ENCODE results near the gene IWS1.
A peak's percentile ranks its signal among the peaks of the same experiment; 100 is the strongest.
"Not testable (repeated sequence)": the region's sequence is repeated elsewhere in the genome, so short reads cannot be mapped to it uniquely, and the experiment has no call there.

Gene IWS1

DNA sequence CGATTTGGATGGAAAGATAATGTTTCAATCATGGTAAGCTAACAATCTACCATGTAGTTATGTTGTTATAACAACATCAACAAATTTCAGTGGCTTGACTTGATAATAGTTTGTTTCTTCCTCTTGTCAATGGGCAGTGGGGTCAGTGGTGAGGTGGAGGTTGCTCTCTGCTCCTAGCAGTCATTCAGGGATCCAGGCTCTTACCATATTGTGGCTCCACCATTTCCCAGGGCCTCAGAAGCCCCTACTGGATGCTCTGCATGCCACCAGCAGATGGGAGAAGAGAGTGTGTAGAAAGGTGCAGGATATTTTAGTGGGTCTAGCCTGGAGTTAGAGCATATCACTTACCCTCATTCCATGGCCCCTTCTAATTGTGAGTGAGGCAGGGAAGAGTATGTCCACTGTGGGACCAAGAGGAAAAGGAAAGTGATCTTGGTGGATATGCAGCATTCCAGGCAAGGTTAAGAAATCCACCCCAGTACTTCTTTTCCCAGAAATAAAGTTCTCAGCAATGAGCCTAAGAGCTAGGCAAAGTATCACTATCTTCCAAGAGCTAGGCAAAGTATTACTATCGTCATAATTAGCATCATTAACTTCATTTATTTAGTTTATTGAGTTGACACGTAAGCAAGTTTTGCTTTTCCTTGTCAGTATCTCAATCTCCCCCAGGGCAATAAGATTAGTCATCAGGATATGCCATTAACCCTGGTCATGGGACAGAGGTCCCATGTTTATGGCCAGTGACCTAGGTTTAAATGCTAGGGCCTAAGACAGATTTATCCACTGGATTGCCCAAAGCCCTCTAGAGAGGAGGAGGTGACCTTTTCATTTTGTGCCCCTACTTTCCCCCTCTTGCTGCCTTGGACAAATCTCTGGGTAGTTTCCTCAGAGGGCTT is 4.2 kb upstream of the IWS1 start:
- H3K18ac ChIP-seq (ENCODE audit: low read length): no peak overlapping the region

DNA sequence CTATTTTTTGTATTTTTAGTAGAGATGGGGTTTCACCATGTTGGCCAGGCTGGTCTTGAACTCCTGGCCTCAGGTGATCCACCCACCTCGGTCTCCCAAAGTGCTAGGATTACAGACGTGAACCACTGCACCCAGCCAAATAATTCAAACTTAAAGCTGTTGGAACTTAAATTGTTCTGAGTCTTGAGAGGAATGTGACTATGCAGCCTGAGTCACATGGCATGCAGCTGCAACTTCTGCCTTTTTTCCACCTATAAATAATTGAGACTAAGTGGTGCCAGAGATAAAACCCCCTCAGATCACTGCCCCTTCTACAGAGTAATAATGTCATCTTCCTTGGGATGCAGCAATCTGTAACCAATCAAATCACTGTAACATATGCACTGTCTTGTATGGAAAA is 3.1 kb upstream of the IWS1 start:
- not testable (repeated sequence) for H2BK15ac ChIP-seq (replicated peaks; ENCODE audit: low read depth); H3K27ac ChIP-seq (ENCODE audit: low read depth, low read length); DNase-seq; H3K4ac ChIP-seq (ENCODE audit: low read depth, low read length); H3K23ac ChIP-seq (ENCODE audit: low read length); H3K56ac ChIP-seq (ENCODE audit: low read length); H3K27me3 ChIP-seq (ENCODE audit: insufficient read depth, low read length, poor library complexity); H3K4me3 ChIP-seq (ENCODE audit: low read length); H3K9ac ChIP-seq (ENCODE audit: low read length); H3K4me2 ChIP-seq (ENCODE audit: low read length); H4K8ac ChIP-seq (ENCODE audit: low read depth, low read length); H2AK5ac ChIP-seq (ENCODE audit: low read length); H4K5ac ChIP-seq (ENCODE audit: low read length); H2BK120ac ChIP-seq (ENCODE audit: low read depth, low read length); H2BK5ac ChIP-seq (ENCODE audit: low read length); H3K79me1 ChIP-seq (ENCODE audit: low read length); H3K18ac ChIP-seq (ENCODE audit: low read length); H3K36me3 ChIP-seq (ENCODE audit: control insufficient read depth, insufficient read depth, low read length)
- Histone ChIP-seq H3K79me2 (ENCODE audit: control insufficient read depth, insufficient read depth, low read length) (peaks cover 17% of the 10 kb centered on the region), H3K4me1 (ENCODE audit: control insufficient read depth, low read depth, low read length) (peaks cover 11% of the 10 kb centered on the region)
- WGBS (ENCODE audit: extremely low coverage, insufficient coverage, low lambda C conversion rate): no CpG with 5 or more reads among the region's 2 CpGs

More for the DNA sequence above, 4.2 kb upstream of the IWS1 start:
- peak; percentile 52 for DNase-seq
- Histone ChIP-seq H2AK5ac (ENCODE audit: low read length) (no peak overlapping the region), H3K4me1 (ENCODE audit: control insufficient read depth, low read depth, low read length) (peaks cover 11% of the 10 kb centered on the region), H3K36me3 (ENCODE audit: control insufficient read depth, insufficient read depth, low read length) (no peaks in the 10 kb centered on the region), H3K4me2 (ENCODE audit: low read length) (no peak overlapping the region), H3K9ac (ENCODE audit: low read length) (no peak overlapping the region), H2BK5ac (ENCODE audit: low read length) (no peak overlapping the region), H3K4ac (ENCODE audit: low read depth, low read length) (no peak overlapping the region), H3K79me2 (ENCODE audit: control insufficient read depth, insufficient read depth, low read length) (peaks cover 7% of the 10 kb centered on the region), H3K27me3 (ENCODE audit: insufficient read depth, low read length, poor library complexity) (no peaks in the 10 kb centered on the region), H3K79me1 (ENCODE audit: low read length) (peaks cover under 1% of the 10 kb centered on the region), H2BK15ac (replicated peaks; ENCODE audit: low read depth) (no peak overlapping the region), H3K4me3 (ENCODE audit: low read length) (no peak overlapping the region), H3K56ac (ENCODE audit: low read length) (no peak overlapping the region), H2BK120ac (ENCODE audit: low read depth, low read length) (no peak overlapping the region), H3K23ac (ENCODE audit: low read length) (no peak overlapping the region), H4K8ac (ENCODE audit: low read depth, low read length) (no peak overlapping the region), H4K5ac (ENCODE audit: low read length) (no peak overlapping the region), H3K27ac (ENCODE audit: low read depth, low read length) (no peak overlapping the region)
- no CpG with 5 or more reads among the region's 3 CpGs for WGBS (ENCODE audit: extremely low coverage, insufficient coverage, low lambda C conversion rate)

DNA sequence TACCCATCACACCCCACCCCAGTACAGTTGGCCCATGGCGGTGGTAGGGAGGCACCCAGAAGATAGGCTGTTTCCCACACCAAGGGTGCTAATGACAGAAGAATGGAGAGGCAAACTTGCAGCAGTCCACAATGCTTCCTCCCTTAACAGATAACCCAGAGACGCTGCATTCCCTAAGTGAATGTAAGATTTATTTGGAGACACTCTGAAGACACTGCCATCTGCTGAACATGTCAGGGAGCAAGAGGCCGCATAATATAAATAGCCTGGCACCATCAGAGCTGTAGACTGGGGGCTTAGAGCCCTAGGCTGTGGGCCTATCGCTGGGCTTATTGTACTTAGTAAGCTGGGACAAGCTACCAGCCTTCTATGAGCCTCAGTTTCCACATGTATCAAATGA is 2.2 kb upstream of the IWS1 start:
- H2AK5ac ChIP-seq (ENCODE audit: low read length): no peak overlapping the region
- no peak overlapping the region for H3K4ac ChIP-seq (ENCODE audit: low read depth, low read length)
- DNase-seq: peak; percentile 85
- no peak overlapping the region for H4K8ac ChIP-seq (ENCODE audit: low read depth, low read length)
- no peaks in the 10 kb centered on the region for H3K36me3 ChIP-seq (ENCODE audit: control insufficient read depth, insufficient read depth, low read length)
- H2BK5ac ChIP-seq (ENCODE audit: low read length): peak overlapping the region; percentile 2
- peaks cover 11% of the 10 kb centered on the region for H3K4me1 ChIP-seq (ENCODE audit: control insufficient read depth, low read depth, low read length)
- H4K5ac ChIP-seq (ENCODE audit: low read length): no peak overlapping the region
- WGBS (ENCODE audit: extremely low coverage, insufficient coverage, low lambda C conversion rate): no CpG with 5 or more reads among the region's 4 CpGs
- H3K79me2 ChIP-seq (ENCODE audit: control insufficient read depth, insufficient read depth, low read length): peaks cover 26% of the 10 kb centered on the region
- peak overlapping the region; percentile 35 for H3K56ac ChIP-seq (ENCODE audit: low read length)
- no peak overlapping the region for H2BK15ac ChIP-seq (replicated peaks; ENCODE audit: low read depth)
- no peak overlapping the region for H3K4me3 ChIP-seq (ENCODE audit: low read length)
- peak overlapping the region; percentile 85 for H3K27ac ChIP-seq (ENCODE audit: low read depth, low read length)
- no peak overlapping the region for H3K23ac ChIP-seq (ENCODE audit: low read length)
- H3K4me2 ChIP-seq (ENCODE audit: low read length): no peak overlapping the region
- no peak overlapping the region for H2BK120ac ChIP-seq (ENCODE audit: low read depth, low read length)
- peaks cover 4% of the 10 kb centered on the region for H3K79me1 ChIP-seq (ENCODE audit: low read length)
- no peak overlapping the region for H3K9ac ChIP-seq (ENCODE audit: low read length)
- no peaks in the 10 kb centered on the region for H3K27me3 ChIP-seq (ENCODE audit: insufficient read depth, low read length, poor library complexity)
- H3K18ac ChIP-seq (ENCODE audit: low read length): no peak overlapping the region

DNA sequence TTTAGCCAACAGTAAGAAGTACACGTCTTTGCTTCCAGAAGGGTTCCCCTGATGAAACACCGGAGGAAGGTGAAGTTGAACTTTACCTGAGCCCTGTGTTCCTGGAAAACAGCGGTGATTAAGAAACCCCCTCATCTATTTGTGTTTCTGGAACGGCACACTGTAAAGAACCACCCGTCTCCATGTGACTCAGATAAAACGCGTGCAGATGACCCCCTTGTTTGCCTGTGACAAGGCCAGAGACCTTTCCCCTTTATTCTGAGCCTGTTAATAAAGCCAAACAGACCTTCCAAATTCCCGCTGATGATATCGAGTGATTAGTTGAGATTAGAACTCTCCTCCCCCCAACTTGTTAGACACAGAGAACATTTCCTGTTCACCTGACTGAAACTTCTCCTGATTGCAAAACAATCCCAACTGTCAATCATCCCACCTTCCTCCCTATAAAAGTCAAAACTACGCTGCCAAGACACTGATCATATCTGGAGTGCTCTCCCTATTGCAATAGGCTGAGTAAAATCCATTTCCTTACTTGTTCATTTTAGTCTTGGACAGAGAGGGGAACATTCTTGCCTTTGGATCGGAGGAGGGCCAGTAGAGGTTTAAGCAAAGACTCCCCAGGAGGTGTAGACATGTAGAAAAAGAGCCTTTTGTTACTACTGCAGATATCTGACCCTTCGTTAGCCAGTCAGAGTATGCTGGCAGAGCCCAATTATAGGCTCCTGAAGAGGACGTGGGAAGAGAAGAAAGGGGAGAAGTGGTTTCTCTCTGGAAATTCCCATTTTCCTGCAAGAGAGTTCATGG is 914 bp upstream of the IWS1 start:
- Histone ChIP-seq H3K23ac (ENCODE audit: low read length) (peak overlapping the region; percentile 57), H3K79me2 (ENCODE audit: control insufficient read depth, insufficient read depth, low read length) (peaks cover 35% of the 10 kb centered on the region), H3K4me3 (ENCODE audit: low read length) (peak overlapping the region; percentile 76), H2BK5ac (ENCODE audit: low read length) (peak overlapping the region; percentile 95), H3K56ac (ENCODE audit: low read length) (peak overlapping the region; percentile 92), H2BK15ac (replicated peaks; ENCODE audit: low read depth) (no peak overlapping the region), H3K4me2 (ENCODE audit: low read length) (peak overlapping the region; percentile 93), H4K8ac (ENCODE audit: low read depth, low read length) (no peak overlapping the region), H2AK5ac (ENCODE audit: low read length) (peak overlapping the region; percentile 74), H3K4me1 (ENCODE audit: control insufficient read depth, low read depth, low read length) (peaks cover 11% of the 10 kb centered on the region), H3K9ac (ENCODE audit: low read length) (peak overlapping the region; percentile 95), H3K4ac (ENCODE audit: low read depth, low read length) (no peak overlapping the region), H3K27ac (ENCODE audit: low read depth, low read length) (peak overlapping the region; percentile 85), H3K27me3 (ENCODE audit: insufficient read depth, low read length, poor library complexity) (no peaks in the 10 kb centered on the region), H4K5ac (ENCODE audit: low read length) (peak overlapping the region; percentile 99), H3K36me3 (ENCODE audit: control insufficient read depth, insufficient read depth, low read length) (no peaks in the 10 kb centered on the region), H3K18ac (ENCODE audit: low read length) (peak overlapping the region; percentile 52), H2BK120ac (ENCODE audit: low read depth, low read length) (peak overlapping the region; percentile 15), H3K79me1 (ENCODE audit: low read length) (peaks cover 5% of the 10 kb centered on the region)
- WGBS (ENCODE audit: extremely low coverage, insufficient coverage, low lambda C conversion rate): no CpG with 5 or more reads among the region's 13 CpGs
- peak; percentile 70 for DNase-seq

DNA sequence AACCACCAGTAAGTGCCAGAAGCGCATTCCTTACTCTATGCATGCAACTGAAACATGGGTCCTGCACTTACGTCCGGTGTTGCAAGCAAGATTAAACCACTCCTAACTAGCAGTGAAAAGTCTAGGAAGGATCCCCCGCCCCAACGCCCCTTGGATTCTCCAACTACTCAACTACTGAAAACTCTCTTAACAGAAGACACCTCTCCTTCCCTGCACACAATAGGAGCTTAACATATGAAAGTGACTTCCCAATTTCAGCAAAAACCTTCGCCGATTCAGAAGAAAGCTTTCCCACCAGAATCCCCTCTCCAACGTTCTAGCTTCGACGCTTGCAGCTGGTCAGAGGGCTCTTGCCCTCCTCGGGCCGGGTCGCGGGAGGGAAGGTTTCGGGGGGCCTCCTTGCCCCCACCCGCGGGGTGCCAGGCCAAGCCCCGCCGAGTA is 578 bp downstream of the IWS1 start:
- H3K9ac ChIP-seq (ENCODE audit: low read length): peak overlapping the region; percentile 99
- peak overlapping the region; percentile 78 for H2BK5ac ChIP-seq (ENCODE audit: low read length)
- no peak overlapping the region for H4K8ac ChIP-seq (ENCODE audit: low read depth, low read length)
- peak; percentile 73 for DNase-seq
- H3K4me2 ChIP-seq (ENCODE audit: low read length): peak overlapping the region; percentile 90
- peaks cover 2% of the 10 kb centered on the region for H3K36me3 ChIP-seq (ENCODE audit: control insufficient read depth, insufficient read depth, low read length)
- peak overlapping the region; percentile 99 for H3K4me3 ChIP-seq (ENCODE audit: low read length)
- H2AK5ac ChIP-seq (ENCODE audit: low read length): peak overlapping the region; percentile 78
- peaks cover 44% of the 10 kb centered on the region for H3K79me2 ChIP-seq (ENCODE audit: control insufficient read depth, insufficient read depth, low read length)
- no peak overlapping the region for H2BK15ac ChIP-seq (replicated peaks; ENCODE audit: low read depth)
- no CpG with 5 or more reads among the region's 19 CpGs for WGBS (ENCODE audit: extremely low coverage, insufficient coverage, low lambda C conversion rate)
- H3K56ac ChIP-seq (ENCODE audit: low read length): peak overlapping the region; percentile 97
- peak overlapping the region; percentile 81 for H4K5ac ChIP-seq (ENCODE audit: low read length)
- H3K27ac ChIP-seq (ENCODE audit: low read depth, low read length): peak overlapping the region; percentile 89
- H3K23ac ChIP-seq (ENCODE audit: low read length): peak overlapping the region; percentile 89
- peak overlapping the region; percentile 43 for H3K18ac ChIP-seq (ENCODE audit: low read length)
- H3K4me1 ChIP-seq (ENCODE audit: control insufficient read depth, low read depth, low read length): peaks cover 11% of the 10 kb centered on the region
- H3K79me1 ChIP-seq (ENCODE audit: low read length): peaks cover 8% of the 10 kb centered on the region
- H3K27me3 ChIP-seq (ENCODE audit: insufficient read depth, low read length, poor library complexity): no peaks in the 10 kb centered on the region
- peak overlapping the region; percentile 83 for H2BK120ac ChIP-seq (ENCODE audit: low read depth, low read length)
- peak overlapping the region; percentile 76 for H3K4ac ChIP-seq (ENCODE audit: low read depth, low read length)

Measured in mesendoderm (in vitro differentiated cells).